Stimulated activated CD4-positive, alpha-beta T cell treated with anti-CD3 and anti-CD28 coated beads, Interleukin-1b, Interleukin-23, amount 100 ng/mL, for 48 hours (primary cell): ENCODE measurements around the gene EVX2.

Experiments used
- DNase-seq: peaks from one replicate; pipeline ENCODE4 v3.0.0-alpha.2; 2020

Gene EVX2

GRCh38 chr2:176039375-176039774, 44.4 kb downstream of the EVX2 start:
- no peak for DNase-seq

GRCh38 chr2:176038694-176039093, 45.1 kb downstream of the EVX2 start:
- DNase-seq, result no peak

GRCh38 chr2:176035013-176035691, 48.6 kb downstream of the EVX2 start:
- no peak for DNase-seq

GRCh38 chr2:176027806-176028205, 56.0 kb downstream of the EVX2 start:
- DNase-seq, result no peak
